Activated CD8-positive, alpha-beta memory T cell treated with anti-CD3 and anti-CD28 coated beads, Interleukin-2, amount 50 U/mL, for 48 hours (primary cell): ENCODE results near the gene RUNX1.
"Not testable (repeated sequence)": the region's sequence is repeated elsewhere in the genome, so short reads cannot be mapped to it uniquely, and the experiment has no call there.

Experiments used
- DNase-seq: peaks from one replicate; pipeline ENCODE4 v3.0.0-alpha.2; 2020

Gene RUNX1

GRCh38 chr21:35014302-35015041, 34.6 kb downstream of the RUNX1 start:
- no peak for DNase-seq

DNA sequence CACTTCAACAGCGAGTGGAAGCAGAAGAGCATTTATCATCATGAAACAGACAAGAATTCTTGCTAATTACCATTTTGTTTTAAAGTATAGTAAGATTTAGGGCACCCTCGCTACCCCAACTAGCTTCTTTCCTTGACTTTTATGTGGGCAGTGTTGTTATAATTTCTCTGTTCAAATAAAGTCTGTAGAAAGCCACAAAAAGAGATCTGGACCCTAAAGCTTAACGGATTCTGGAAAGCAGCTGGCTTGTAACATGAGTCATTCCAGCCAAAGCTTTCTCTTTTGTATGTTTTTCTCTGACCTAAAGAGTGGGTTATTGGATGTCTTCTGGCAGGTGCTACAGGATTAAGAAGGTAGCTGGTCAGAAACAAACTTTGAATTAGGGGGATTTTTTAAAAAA, 37.4 kb downstream of the RUNX1 start:
- DNase-seq, result no peak

DNA sequence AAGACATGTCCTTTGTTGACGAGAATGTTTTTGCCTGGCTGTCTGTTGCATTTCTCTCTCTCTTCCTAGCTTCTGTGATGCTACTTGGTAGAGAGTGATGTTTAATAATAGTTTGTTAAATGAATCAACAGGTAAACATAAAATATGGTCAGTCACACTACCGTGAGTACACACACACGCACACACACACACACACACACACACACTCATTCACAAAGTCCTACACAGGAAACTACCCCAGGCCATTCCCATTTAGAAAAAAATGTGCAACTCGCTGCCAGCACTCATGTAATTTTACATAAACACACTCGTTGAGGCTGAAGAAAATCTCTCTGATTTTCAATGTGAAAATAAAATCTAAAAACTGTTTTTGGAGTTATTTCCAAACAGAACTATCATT, 38.7 kb downstream of the RUNX1 start:
- DNase-seq, result no peak

GRCh38 chr21:35007348-35007747, 41.8 kb downstream of the RUNX1 start:
- DNase-seq, result no peak

- no peak for DNase-seq
Observed at GRCh38 chr21:35006771-35007170, 42.3 kb downstream of the RUNX1 start.

DNA sequence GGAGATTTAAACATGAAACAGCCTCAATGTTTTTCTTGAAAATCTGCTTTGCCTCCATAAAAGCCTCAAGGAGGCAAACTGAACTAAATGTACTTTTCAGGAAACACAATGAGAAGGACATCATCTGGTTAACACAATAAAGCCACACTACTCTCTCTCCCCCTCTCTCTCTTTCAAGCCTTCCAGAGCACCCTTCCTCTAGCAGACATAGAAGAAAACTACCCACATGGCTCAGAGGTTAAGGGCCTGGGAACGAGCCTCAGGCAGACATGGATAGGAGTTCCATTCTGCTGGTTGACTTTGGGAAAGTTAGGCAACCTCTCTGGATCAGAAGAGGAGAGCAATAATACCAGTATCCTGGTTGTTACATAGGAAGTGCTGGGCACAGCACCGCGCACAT, 42.9 kb downstream of the RUNX1 start:
- no peak for DNase-seq

GRCh38 chr21:35005560-35006224, 43.4 kb downstream of the RUNX1 start:
- DNase-seq, result no peak

GRCh38 chr21:35005077-35005476, 44.0 kb downstream of the RUNX1 start:
- DNase-seq, result no peak

GRCh38 chr21:35004314-35004713, 44.8 kb downstream of the RUNX1 start:
- no peak for DNase-seq

DNA sequence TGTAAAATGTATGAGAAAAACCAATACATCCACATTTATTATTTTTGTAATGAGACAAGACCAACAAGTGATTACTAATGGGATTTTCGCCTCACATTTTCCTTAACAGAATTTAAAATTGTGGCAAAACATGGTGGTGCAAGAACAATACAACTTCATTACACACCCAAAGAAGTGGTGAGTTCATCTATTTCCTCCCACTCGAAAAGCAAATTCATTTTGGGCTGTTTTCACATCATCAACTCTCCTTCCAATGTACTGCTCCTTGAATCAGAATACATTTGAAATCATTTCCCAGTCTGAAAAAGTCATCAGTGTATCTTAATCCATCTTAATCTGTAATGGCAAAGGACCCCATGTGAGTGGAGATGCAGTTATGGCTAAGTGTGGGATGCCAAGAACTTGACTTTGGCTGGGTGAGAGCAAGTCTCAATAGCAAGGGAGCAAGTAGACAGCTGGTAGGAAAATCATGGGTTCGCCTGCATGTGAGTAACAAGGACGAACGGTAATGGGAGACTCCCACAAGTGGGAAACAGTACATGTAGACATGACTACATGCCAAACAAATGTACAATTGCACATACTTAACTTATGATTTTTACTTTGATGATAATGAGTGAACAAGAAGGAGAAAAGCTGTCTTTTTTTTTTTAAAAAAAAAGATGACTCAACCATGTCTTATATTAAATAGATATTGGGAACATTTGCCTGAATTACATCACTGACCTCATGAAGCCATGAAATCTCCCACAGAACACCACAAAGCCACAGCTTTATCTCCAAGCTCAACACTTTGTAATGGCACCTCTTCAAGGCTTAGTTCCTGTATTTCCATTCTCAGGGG, 46.0 kb downstream of the RUNX1 start:
- no peak for DNase-seq

DNA sequence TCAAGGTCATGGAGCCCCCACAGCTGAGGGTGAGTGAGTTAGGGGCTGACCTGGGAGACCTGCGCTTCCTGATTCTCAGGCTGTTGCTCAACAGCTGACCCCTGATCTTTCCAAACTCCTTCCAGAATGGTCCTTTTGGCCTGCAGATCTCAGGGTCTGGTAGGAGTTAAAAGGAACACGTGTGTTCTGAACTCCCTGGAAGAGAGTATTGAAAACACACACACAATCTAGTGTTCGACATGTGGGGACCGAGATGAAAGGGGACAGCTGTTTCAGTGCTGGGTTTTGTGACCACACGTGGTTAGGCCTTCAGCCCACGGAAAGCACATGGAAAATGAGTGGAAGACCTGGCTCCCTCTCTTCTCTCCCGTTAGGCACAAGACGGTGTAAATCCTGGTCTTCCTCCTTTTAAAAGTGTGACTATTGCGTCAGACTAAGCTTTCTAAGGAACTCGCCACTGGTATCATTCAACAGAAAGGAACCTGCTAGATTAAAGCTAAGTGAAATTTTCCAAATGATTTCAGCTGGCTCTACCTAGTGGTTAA, 49.6 kb downstream of the RUNX1 start:
- no peak for DNase-seq

- no peak for DNase-seq
Observed at GRCh38 chr21:34998176-34998575, 50.9 kb downstream of the RUNX1 start.

DNA sequence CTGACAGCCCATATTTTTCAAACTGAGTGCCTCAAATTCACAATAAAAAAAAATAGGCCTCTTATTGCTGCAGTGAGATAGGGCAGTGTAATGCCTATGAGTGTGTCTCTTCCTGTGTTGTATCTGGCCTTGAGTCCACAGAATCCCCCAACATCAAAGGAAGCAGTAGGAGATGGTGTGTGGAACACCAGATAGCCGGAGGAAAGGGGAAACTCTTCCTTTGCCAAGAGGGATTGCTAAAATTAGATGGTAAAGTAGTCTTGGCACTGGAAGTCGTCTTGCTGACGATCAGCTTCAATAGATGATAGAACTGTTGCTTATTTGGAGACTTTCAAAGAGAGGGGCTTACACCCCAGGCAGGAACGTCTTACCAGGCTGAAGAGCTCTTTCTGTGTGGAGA, 51.8 kb downstream of the RUNX1 start:
- no peak for DNase-seq

DNA sequence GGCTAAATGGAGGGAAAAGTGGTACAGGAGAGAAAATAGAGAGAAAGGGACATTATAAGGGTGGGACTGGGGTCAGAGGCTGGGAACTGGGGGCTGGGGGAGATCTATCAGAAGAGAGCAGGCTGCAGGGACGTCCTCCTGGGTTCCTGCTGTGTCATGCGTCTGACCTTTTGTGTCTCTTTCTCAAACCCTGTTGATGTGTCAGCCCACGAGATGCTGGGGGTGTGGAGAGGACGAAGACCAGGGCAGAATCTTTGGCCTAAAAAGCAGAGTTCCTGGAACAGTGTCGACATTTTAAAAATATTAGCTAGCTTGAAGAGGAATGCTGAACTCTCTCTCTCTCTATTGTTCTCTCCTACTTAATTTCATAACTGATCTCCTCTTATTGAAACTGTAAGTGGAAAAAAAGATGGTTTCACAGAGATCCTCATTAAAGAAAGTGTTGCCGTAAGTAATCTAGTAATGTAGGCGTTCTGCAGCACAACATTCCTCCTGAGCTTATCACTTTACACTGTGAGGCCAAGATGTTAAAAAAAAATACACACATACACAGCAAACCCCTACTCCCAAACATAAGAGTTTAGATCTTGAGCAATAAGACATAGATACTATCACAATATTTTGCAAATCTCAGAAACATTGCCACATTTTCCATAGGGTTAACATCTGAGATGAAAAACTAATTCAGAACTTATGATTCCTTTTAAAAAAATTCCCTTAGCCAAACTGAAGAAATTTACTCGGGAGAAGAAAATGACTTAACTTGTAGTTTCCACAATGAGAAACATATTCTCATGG, 52.6 kb downstream of the RUNX1 start:
- no peak for DNase-seq

DNA sequence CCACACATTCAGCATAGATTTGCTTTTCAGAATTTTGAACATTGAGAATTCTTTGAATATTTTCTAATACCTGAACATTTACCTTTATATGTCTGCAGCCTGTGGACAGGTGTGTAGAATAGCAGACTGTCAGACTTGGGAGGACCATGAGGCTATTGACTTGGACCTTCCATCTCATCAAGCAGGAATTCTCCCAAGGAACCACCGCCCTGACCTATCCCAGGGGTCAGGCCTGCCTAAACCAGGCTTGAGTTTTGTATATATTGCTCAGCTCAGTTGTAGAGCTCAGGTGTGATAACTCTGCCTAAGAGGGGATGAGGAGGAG, 53.2 kb downstream of the RUNX1 start:
- no peak for DNase-seq

GRCh38 chr21:34994766-34995631, 54.1 kb downstream of the RUNX1 start:
- no peak for DNase-seq

GRCh38 chr21:34993521-34993921, 55.6 kb downstream of the RUNX1 start:
- not testable (repeated sequence) for DNase-seq

DNA sequence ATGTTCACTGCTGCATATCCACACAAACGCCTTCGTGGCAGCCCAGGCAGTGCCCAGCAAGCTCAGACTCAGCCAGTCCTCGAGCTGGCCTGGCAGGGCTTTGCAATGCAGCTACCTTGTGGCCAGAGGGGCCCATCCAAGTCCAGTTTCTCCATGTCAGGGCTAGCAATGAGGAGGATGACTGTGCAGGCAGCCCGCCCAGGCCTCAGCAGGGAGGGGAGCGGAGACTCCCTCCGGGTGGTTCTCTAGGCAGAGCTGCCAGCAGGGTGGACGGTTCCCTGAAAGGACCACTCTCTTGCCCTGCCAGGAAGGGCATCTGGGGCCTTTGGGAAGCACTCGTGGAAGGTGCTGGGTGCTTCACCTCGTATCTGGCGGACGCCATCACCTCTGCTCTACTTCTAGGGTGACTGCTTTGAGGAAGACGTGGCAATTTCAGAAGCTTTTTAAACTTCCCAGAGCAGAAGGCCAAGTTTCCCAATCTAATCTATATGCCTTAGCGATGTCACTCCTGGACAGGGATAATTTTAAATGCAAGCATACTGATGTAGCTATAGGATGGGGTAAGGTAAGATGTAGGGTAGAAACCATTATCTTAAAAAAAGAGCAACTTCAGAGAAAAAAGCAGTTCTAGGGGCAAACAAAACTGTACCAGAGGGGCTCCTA, 56.2 kb downstream of the RUNX1 start:
- no peak for DNase-seq

- no peak for DNase-seq
Observed at GRCh38 chr21:34992180-34992579, 56.9 kb downstream of the RUNX1 start.

GRCh38 chr21:34991366-34991957, 57.6 kb downstream of the RUNX1 start:
- DNase-seq, result no peak

DNA sequence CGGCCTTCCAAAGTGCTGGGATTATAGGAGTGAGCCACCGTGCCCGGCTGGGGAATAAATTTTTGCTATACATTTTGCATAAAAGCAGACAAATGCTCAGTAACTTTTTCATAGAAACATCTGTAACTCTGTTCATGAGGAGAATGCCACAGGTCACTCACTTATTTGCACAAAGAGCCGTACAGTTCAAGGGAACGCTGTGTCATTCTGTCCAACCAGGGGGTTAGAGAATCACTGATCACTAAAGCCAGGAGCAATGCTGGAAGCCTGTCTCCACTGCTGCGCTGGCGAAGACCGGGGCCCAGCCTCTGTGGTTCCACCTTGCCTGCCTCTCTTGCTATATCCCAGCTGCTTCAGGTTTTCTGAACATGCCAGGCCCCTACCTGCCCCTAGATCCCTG, 58.3 kb downstream of the RUNX1 start:
- no peak for DNase-seq
